ENCODE data around the gene PANX2. TPM values are rescaled to one million over a fixed set of nuclear protein-coding genes. Genes with fewer than 3 reads are reported as not detected.

The PANX2 gene
- total RNA-seq, 1 experiment from 2014 or later: 9.4 TPM

- Histone ChIP-seq H3K79me2 (ENCODE audit: low read length) (peaks cover 68% of the 10 kb centered on the region), H3K36me3 (ENCODE audit: low read depth, low read length) (no peaks in the 10 kb centered on the region; the same call in 1 of the 2 replicates), H3K9me2 (replicated peaks; ENCODE audit: low read length) (no peaks in the 10 kb centered on the region), H3K9ac (ENCODE audit: low read length) (peak overlapping the region; percentile 41), H3K27me3 (ENCODE audit: low read length) (no peaks in the 10 kb centered on the region), H3F3A (ENCODE audit: low read length, unreplicated experiment) (no peaks in the 10 kb centered on the region), H3K27ac (ENCODE audit: low read length) (peak overlapping the region; percentile 62), H2AFZ (ENCODE audit: low read length) (no peak overlapping the region), H4K20me1 (ENCODE audit: low read length) (0 out of 2 replicates have a peak, but pooled peaks cover 4% of the 10 kb centered on the region), H3K4me2 (ENCODE audit: low read length) (peak overlapping the region; percentile 58), H3K9me3 (ENCODE audit: low read length) (no peaks in the 10 kb centered on the region), H3K4me3 (ENCODE audit: low read length) (no peak overlapping the region; the same call in 1 of the 2 replicates), H3K4me1 (ENCODE audit: insufficient read depth, low read length) (peaks cover 47% of the 10 kb centered on the region)
- intact Hi-C loops (cut with micrococcal nuclease): no loop called here
- ChIA-PET CTCF (no interaction called here), POLR2A (ENCODE audit: unreplicated experiment) (no interaction called here)
- BruUV-seq (replicated peaks): no TSS peak
- DNase-seq (peak; percentile 62), ATAC-seq (peak; percentile 43)
- peak; percentile 50 for TF ChIP-seq CTCF (conservative IDR thresholded peaks at IDR 0.05; ENCODE audit: low read depth, low read length)
- no peak for TF ChIP-seq EZH2 (IDR thresholded peaks at IDR 0.05; ENCODE audit: low read length, unreplicated experiment)
- no peak for TF ChIP-seq EZH2phosphoT487 (IDR thresholded peaks at IDR 0.05; ENCODE audit: borderline replicate concordance, low read length)
Observed at GRCh38 chr22:50190182-50190940, 19.8 kb downstream of the PANX2 start.

GRCh38 chr22:50190941-50191741, 20.6 kb downstream of the PANX2 start:
- Histone ChIP-seq H3K9me2 (replicated peaks; ENCODE audit: low read length) (no peaks in the 10 kb centered on the region), H4K20me1 (ENCODE audit: low read length) (0 out of 2 replicates have a peak, but pooled peaks cover 4% of the 10 kb centered on the region), H3K27me3 (ENCODE audit: low read length) (no peaks in the 10 kb centered on the region), H3K27ac (ENCODE audit: low read length) (peak overlapping the region; percentile 62), H3K4me3 (ENCODE audit: low read length) (no peak overlapping the region), H3K9ac (ENCODE audit: low read length) (peak overlapping the region; percentile 41), H2AFZ (ENCODE audit: low read length) (no peak overlapping the region), H3F3A (ENCODE audit: low read length, unreplicated experiment) (no peaks in the 10 kb centered on the region), H3K9me3 (ENCODE audit: low read length) (no peaks in the 10 kb centered on the region), H3K79me2 (ENCODE audit: low read length) (peaks cover 67% of the 10 kb centered on the region), H3K4me2 (ENCODE audit: low read length) (peak overlapping the region; percentile 58), H3K36me3 (ENCODE audit: low read depth, low read length) (no peaks in the 10 kb centered on the region; the same call in 1 of the 2 replicates), H3K4me1 (ENCODE audit: insufficient read depth, low read length) (peaks cover 46% of the 10 kb centered on the region)
- ChIA-PET CTCF (no interaction called here), POLR2A (ENCODE audit: unreplicated experiment) (no interaction called here)
- ATAC-seq (no peak), DNase-seq (no peak)
- no peak for TF ChIP-seq EZH2phosphoT487 (IDR thresholded peaks at IDR 0.05; ENCODE audit: borderline replicate concordance, low read length)
- no peak for TF ChIP-seq CTCF (conservative IDR thresholded peaks at IDR 0.05; ENCODE audit: low read depth, low read length)
- no peak for TF ChIP-seq EZH2 (IDR thresholded peaks at IDR 0.05; ENCODE audit: low read length, unreplicated experiment)
- intact Hi-C loops (cut with micrococcal nuclease): no loop called here
- BruUV-seq (replicated peaks): TSS peak; percentile 40
